ENCODE measurements around the gene ANAPC5.
A peak's percentile ranks its signal among the peaks of the same experiment; 100 is the strongest.
"Not testable (repeated sequence)": the region's sequence is repeated elsewhere in the genome, so short reads cannot be mapped to it uniquely, and the experiment has no call there.

The ANAPC5 gene

DNA sequence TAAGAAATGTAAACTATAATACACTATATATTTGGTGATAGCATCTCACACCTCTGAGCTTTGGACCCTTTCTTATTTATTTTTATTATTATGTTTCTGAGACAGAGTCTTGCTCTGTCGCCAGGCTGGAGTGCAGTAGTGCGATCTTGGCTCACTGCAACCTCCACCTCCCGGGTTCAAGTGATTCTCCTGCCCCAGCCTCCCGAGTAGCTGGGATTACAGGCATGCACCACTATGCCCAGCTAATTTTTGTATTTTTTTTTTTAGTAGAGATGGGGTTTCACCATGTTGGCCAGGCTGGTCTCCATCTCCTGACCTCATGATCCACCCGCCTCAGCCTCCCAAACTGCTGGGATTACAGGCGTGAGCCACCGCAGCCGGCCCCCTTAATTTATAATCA, 44.8 kb downstream of the ANAPC5 start:
- DNase-seq, result not testable (repeated sequence)

GRCh38 chr12:121304306-121304705, 47.9 kb downstream of the ANAPC5 start:
- no peak for DNase-seq

GRCh38 chr12:121301876-121302275, 50.3 kb downstream of the ANAPC5 start:
- no peak for DNase-seq

GRCh38 chr12:121300083-121300819, 52.0 kb downstream of the ANAPC5 start:
- DNase-seq, result no peak

- no peak for DNase-seq
These were observed 52.5 kb downstream of the ANAPC5 start for GRCh38 chr12:121299662-121300061.

DNA sequence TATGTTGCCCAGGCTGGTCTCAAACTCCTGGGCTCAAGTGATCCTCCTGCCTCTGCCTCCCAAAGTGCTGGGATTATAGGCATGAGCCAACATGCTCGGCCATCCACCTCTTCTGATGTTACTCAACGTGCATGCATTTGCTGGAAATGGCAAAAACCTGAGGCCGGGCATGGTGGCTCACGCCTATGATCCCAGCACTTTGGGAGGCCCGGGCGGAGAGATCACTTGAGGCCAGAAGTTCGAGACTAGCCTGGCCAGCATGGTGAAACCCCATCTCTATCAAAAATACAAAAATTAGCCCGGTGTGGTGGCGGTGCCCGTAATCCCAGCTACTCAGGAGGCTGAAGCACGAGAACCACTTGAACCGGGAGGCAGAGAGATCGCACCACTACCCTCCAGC, 53.8 kb downstream of the ANAPC5 start:
- DNase-seq, result not testable (repeated sequence)

DNA sequence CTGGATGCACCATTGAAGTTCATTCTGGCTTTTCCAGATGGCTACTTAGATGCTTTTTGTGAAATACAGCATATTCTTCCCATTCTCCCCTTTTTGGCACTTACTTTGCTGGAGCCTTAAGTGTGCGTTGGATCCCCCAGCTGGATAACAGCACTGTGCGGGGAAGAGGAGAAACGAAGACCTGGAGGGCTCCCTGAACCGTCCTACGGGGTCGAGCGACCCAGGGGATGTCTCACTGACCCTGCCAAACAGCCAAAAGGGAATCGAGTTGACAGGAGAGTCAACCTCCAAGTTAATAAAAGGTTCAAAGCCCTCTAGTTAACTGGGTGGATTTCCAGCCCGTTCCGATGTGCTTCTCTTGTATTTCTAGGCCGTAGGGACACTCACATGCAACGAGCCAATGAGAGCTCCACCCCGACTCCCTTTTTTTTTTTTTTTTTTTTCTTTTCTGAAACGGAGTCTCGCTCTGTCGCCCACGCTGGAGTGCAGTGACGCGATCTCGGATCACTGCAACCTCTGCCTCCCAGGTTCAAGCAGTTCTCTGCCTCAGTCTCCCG, 54.7 kb downstream of the ANAPC5 start:
- peak; percentile 5 for DNase-seq

DNA sequence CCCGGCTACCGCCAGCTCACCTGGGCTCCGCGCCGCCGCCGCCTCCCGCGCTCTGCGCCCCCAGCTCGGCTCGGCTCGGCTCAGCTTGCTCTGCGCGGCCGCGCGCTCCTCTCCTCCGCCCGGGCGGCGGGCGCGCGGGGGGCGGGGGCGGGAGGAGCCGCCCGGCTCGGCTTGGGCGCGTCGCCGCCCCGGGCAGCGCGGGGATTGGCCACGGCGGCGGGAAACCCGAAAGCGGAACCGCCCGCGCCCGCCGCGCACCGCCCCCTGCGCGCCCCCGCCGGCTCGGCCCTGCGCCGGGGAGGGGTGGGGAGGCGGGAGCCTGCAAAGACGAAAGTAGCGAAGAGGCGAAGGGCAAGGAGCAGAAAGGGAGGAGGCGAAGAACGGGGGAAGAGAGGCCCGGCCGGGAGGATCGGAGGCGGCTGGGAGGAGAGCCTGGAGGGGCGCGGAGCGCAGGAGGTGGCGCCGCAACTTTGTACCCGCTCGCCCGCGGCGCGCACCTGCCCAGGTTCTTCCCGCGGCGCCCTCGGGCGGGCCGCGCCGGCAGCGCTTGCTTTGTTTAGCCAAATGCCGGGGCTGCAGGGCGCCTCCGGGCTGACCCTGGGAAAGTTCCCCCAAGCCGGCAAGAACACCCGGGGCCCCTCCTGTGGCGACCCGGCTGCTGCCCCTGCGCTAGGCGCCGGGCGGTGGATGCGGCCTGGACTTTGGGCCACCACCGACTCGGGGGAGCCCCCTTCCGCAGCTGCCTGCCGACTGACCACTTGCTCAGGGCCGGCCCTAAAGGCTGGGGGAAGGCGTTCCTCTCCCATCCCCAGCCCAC, 55.4 kb downstream of the ANAPC5 start, which contains the start of gene CAMKK2:
CAMKK2 (minus strand) TSS at position 92 of the 817 bp plus-strand sequence. CDS start 22,183 bp downstream, outside the sequence.
- DNase-seq, result peak; percentile 88

DNA sequence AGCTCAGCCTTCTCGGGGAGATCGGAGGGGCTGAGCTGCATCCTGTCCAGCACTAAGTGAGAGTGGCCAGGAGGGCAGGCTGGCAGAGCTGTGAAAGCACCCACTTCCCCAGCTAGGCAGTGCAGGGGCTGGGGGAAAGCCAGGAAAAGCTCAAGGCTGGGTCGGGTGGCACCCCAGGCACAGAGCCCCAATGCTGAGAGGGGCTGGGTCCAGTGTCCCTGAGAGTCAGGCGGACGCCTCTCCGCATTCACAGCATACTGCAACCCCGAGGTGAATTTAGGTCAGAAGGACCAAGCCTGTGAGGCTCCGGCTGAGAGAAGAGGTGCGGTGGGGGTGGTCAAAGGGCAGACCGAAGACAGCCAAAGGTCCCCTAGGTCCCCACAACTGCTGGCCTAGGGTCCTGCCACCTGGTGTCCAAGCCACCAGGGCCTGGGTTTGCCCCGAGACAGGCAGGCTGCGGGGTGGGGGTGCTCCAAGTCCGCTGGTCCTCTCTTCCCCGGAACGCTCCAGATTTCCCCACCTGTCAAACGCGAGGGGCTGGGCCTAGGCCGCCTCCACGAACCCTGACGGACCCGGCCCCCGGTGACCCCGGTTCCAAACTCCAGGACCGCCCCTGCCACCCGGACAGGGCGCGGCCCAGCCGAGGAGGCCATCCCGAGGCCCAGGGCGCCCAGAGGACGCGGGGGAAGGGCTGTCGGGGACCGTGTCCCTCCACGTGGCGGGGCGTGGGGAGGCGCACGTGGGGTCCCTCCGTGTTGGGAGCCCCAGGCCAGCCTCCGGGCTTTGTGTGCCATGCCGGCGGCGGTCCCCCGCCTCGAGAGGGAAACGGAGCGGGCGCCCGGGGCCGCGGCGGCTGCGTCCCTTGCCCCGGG, 56.2 kb downstream of the ANAPC5 start:
- peak; percentile 3 for DNase-seq

DNA sequence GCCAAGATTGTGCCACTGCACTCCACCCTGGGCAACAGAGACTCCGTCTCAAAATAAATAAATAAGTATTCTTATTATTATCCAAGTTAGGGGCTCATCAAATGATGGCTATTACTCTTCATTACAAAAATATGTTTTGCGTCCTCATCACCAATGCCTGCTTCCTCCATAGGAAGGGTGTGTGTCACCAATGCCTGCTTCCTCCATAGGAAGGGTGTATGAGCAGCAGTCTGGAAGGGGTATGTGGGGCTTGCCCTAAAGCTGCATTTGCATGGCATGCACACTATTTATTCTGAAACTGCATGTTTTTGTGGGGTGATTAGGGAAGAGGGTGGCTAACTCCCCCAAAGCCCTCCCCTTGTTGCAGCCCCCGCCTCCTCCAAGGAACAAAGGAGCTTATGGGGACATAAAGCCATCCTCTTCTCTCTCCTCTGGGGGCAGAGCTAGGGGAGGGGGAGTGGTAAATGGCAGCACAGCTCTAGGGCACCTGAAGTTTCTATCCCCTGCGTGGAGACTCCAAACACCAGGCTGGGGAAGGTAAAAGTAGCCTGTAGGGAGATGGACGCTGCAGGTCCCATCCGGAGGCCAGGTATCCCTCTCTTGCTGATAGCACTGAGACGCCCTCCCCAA, 57.0 kb downstream of the ANAPC5 start:
- DNase-seq, result no peak

DNA sequence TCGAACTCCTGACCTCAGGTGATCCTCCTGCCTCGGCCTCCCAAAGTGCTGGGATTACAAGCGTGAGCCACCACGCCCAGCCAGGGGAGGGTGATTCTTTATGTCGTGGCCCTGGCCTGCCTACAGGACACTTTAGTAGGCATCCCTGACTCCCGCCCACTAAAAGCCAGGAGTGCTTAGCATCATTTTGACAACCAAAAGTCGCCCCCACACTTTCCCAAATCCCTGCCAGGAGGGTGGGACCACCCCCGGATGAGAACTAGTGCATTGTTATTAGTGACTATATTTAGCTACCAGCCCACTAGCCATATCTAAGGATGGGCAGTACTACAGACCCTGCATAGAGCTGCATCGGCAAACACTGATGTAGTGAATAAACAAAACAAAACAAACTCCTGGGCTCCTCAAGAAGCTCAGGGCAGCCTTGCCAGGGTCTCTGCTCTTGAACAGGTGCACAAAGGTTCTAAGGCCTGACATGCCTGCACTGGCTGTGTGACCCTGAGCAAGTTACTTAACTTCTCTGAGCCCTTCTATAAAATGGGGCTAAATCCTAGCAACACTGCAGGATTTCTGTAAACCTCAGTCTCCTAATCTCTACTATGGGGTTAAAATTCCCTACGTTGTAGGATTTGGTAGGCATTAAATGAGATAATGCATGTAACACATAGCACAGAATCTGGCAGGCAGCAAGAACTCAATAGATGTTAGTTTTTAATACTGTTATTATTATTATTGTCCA, 57.9 kb downstream of the ANAPC5 start:
- no peak for DNase-seq

DNA sequence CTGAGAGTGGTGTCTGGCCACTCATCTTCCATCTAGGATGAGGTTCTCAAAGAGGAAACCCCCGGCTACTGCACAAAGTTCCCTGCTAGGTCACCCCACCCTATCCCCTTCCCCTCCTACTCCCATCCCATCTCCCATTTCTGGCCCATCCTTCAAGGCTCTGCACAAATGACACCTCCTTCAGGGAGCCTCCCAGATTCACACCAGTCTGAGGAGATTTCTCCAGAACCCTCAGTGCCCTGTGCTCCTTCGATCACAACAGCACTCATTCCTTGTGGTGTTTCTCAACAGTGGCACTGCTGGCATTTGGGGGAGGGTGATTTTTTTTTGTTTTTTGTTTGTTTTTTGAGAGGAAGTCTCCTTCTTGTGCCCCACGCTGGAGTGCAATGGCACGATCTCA, 58.6 kb downstream of the ANAPC5 start:
- DNase-seq, result no peak

DNA sequence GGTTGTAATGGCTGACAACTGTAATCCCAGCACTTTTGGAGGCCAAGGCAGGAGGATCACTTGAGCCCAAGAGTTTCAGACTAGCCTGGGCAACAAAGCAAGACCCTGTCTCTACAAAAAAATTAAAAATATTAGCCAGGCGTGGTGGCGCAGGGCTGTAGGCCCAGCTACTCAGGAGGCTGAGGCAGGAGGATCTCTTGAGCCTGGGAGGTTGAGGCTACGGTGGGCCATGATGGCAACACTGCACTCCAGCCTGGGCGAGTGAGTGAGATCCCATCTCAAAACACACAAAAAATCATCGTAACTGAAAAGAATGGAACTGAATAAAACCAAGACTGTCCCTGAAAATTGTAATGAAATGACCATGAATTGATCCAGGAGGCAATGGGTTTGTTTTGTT, 61.8 kb downstream of the ANAPC5 start:
- DNase-seq, result no peak

DNA sequence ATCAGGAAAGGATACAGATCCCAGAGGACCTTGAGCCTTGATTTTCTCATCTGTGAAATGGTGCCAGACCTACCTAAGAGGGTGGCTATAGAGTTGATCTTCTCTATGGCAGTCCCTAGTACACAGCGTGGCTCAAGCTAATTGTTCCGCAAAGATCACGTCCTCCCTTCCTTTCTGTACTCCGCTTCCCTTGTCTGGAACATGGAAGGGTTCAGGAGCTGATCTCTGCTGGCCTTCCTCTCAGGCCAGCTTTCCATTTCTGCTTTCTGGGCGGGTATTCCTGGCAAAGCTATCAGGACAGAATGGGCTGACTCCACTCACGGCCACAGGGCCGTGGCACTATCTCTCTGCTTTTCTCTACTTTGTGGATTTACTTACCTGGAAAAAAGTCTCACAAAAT, 62.2 kb downstream of the ANAPC5 start:
- no peak for DNase-seq

DNA sequence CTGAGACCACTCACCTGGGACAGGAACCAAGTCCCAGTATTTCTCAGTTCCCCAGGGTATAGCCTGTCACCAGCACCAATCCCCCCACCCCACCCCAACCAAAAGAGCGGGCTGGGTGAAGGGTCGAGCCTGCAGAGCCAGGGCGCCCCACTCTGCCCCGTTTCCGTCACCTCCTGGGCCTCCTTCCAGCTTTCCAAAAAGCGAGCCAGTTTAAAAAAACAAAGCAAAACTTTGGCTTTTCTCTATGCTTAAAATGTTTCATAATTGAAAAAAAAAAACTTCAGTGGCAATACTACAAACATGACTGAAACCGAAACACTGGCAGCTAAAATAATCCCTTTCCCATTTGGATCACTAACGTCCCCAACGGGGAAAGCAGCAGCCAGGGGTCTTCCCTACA, 63.2 kb downstream of the ANAPC5 start:
- no peak for DNase-seq

DNA sequence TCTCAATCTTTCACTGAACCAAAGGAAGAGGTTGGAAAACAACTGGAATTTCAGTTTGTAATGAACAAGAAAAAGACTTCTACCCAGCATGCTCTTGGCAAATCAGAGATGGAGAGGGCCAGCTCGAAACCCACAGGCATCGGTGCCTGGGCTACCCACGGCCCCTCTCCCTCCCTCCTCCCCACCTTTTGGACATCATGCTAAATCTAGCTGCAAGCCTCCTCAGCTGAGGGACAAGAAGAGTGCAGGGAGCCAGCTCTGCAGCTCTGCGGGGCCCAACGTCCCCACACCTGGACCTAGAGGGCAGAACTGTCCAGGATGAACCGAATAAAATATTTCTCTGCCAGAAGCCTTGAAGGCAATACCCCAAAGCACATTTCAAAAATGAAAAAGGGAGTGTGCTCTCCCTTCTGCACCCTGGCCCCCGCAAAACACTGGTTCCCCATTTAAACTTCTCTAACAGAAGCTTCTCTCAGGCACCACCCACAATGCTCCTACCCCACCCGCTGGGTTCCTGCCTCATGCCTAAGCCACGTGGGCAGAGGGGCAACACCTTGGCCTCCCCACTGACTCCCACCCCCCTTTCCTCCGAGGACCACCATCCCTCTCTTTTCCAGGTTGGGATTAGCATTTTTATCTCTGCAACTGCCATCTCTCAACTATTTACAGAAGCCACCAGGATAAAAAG, 63.9 kb downstream of the ANAPC5 start:
- no peak for DNase-seq

DNA sequence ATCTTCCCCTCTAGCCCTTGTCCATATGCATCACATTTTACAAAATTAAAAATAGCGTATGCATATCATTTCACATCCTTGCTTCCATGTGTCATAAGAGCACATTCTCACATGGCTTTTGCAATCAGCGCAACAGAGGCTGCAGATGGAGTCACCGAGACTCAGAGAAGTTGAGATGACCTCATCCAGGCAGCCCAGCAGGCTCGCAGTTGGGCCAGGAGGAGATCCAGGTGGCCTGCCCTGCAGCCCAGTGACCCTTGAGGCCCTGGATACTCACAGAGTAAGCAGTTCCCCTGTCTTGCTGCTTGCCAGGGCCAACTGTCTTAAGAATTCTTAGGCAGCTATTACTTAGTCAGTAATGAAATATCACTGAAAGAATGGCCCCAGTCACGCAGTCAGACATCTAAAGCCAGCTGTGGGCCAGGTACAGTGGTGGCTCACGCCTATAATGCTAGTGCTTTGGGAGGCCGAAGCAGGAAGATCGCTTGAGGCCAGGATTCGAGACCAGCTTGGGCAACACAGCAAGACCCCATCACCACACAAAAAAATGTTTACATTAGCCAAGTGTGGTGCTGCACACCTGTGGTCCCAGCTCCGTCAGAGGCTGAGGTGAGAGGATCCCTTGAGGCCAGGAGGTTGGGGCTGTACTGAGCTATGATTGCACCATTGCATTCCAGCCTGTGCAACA, 64.8 kb downstream of the ANAPC5 start:
- DNase-seq, result no peak

- no peak for DNase-seq
These were observed 66.4 kb downstream of the ANAPC5 start for GRCh38 chr12:121285856-121286255.

- no peak for DNase-seq
These were observed 67.4 kb downstream of the ANAPC5 start for GRCh38 chr12:121284551-121285390.
